Measurements from ENCODE around the gene SELENON. TPM values are rescaled to one million over a fixed set of nuclear protein-coding genes. Genes with fewer than 3 reads are reported as not detected.

SELENON gene
- total and polyA plus RNA-seq, 9 of the 15 experiments (the other 6 are each of a cell fraction or from before 2014, with no cell fraction given): 0.43 to 26.7 (median 7.0) TPM

DNA sequence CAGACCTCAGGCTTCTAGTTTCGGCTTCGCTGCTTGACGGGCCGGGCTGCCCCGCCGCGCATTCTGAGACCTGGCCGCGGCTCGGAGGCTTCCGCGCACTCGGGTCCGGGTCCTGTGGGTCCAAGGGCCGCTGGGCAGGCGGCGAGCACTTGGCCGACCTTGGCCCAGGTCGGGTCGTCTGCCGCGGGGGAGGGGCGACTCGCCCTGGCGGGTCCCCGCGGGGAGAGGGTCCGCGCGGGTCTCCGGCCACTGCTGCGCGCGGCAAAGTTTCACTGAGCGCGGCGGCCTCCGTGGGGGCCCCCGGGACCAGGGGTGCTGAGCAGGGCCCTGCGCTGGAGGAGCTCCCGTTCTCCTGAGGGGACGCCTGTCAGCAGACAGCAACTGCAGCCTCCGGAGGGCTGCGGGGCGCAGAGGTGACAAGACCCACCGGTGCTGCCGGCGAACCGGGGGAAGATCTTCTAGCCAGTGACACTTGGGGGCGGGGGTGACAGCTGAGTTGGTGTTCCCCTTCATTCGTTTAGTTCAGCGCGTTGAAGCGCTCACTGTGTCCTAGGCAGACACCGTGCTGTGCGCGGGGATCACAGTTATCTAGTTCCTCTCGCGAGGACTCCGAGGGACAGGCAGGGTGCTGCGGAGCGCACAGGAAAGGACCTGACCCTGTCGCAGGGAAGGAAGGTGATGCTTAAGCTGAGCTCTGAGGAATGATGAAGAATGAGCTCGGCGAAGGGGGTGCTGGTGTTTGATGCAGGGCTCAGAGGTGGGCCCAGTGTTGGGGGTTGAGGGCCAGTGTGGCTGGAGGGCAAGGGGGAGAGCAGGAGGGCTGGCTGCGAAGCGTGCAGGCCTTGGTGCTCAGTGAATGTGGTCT is 20.5 kb downstream of the SELENON start (continued):
- TF ChIP-seq POLR2AphosphoS5 (IDR thresholded peaks at IDR 0.05; ENCODE audit: control insufficient read depth, insufficient read depth, low read depth, low read length) (no peak; the same call in 1 of the 2 replicates), ZFX (CRISPR knock-in tag; IDR thresholded peaks at IDR 0.05) (peak; percentile 68; the same call in 1 of the 2 replicates), ATF7 (IDR thresholded peaks at IDR 0.05) (no peak), KAT8 (IDR thresholded peaks at IDR 0.05; ENCODE audit: low read depth) (no peak), PHTF2 (CRISPR knock-in tag; IDR thresholded peaks at IDR 0.05) (no peak), WHSC1 (IDR thresholded peaks at IDR 0.05; ENCODE audit: low read length) (no peak), RBBP5 (IDR thresholded peaks at IDR 0.05; ENCODE audit: borderline replicate concordance, insufficient read depth, low read length, poor library complexity, severe bottlenecking) (peak; percentile 82), SP2 (IDR thresholded peaks at IDR 0.05; ENCODE audit: extremely low read depth, low read depth, low read length, poor library complexity, severe bottlenecking) (no peak)
- TF ChIP-seq, protein P1, sequence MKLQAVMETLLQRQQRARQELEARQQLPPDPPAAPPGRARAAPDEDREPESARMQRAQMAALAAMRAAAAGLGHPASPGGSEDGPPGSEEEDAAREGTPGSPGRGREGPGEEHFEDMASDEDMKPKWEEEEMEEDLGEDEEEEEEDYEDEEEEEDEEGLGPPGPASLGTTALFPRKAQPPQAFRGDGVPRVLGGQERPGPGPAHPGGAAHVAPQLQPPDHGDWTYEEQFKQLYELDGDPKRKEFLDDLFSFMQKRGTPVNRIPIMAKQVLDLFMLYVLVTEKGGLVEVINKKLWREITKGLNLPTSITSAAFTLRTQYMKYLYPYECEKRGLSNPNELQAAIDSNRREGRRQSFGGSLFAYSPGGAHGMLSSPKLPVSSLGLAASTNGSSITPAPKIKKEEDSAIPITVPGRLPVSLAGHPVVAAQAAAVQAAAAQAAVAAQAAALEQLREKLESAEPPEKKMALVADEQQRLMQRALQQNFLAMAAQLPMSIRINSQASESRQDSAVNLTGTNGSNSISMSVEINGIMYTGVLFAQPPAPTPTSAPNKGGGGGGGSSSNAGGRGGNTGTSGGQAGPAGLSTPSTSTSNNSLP (IDR thresholded peaks at IDR 0.05; ENCODE audit: borderline replicate concordance, low read depth, low read length): no peak
- TF ChIP-seq, protein P2, sequence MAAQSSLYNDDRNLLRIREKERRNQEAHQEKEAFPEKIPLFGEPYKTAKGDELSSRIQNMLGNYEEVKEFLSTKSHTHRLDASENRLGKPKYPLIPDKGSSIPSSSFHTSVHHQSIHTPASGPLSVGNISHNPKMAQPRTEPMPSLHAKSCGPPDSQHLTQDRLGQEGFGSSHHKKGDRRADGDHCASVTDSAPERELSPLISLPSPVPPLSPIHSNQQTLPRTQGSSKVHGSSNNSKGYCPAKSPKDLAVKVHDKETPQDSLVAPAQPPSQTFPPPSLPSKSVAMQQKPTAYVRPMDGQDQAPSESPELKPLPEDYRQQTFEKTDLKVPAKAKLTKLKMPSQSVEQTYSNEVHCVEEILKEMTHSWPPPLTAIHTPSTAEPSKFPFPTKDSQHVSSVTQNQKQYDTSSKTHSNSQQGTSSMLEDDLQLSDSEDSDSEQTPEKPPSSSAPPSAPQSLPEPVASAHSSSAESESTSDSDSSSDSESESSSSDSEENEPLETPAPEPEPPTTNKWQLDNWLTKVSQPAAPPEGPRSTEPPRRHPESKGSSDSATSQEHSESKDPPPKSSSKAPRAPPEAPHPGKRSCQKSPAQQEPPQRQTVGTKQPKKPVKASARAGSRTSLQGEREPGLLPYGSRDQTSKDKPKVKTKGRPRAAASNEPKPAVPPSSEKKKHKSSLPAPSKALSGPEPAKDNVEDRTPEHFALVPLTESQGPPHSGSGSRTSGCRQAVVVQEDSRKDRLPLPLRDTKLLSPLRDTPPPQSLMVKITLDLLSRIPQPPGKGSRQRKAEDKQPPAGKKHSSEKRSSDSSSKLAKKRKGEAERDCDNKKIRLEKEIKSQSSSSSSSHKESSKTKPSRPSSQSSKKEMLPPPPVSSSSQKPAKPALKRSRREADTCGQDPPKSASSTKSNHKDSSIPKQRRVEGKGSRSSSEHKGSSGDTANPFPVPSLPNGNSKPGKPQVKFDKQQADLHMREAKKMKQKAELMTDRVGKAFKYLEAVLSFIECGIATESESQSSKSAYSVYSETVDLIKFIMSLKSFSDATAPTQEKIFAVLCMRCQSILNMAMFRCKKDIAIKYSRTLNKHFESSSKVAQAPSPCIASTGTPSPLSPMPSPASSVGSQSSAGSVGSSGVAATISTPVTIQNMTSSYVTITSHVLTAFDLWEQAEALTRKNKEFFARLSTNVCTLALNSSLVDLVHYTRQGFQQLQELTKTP (IDR thresholded peaks at IDR 0.05; ENCODE audit: low read depth in 1 of 2, partially characterized antibody in 2 of 2): peak in 1 of 2 experiments; percentile 23
- TF ChIP-seq, protein P3, sequence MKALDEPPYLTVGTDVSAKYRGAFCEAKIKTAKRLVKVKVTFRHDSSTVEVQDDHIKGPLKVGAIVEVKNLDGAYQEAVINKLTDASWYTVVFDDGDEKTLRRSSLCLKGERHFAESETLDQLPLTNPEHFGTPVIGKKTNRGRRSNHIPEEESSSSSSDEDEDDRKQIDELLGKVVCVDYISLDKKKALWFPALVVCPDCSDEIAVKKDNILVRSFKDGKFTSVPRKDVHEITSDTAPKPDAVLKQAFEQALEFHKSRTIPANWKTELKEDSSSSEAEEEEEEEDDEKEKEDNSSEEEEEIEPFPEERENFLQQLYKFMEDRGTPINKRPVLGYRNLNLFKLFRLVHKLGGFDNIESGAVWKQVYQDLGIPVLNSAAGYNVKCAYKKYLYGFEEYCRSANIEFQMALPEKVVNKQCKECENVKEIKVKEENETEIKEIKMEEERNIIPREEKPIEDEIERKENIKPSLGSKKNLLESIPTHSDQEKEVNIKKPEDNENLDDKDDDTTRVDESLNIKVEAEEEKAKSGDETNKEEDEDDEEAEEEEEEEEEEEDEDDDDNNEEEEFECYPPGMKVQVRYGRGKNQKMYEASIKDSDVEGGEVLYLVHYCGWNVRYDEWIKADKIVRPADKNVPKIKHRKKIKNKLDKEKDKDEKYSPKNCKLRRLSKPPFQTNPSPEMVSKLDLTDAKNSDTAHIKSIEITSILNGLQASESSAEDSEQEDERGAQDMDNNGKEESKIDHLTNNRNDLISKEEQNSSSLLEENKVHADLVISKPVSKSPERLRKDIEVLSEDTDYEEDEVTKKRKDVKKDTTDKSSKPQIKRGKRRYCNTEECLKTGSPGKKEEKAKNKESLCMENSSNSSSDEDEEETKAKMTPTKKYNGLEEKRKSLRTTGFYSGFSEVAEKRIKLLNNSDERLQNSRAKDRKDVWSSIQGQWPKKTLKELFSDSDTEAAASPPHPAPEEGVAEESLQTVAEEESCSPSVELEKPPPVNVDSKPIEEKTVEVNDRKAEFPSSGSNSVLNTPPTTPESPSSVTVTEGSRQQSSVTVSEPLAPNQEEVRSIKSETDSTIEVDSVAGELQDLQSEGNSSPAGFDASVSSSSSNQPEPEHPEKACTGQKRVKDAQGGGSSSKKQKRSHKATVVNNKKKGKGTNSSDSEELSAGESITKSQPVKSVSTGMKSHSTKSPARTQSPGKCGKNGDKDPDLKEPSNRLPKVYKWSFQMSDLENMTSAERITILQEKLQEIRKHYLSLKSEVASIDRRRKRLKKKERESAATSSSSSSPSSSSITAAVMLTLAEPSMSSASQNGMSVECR (CRISPR knock-in tag; IDR thresholded peaks at IDR 0.05): peak; percentile 82
- TF ChIP-seq, protein P4, sequence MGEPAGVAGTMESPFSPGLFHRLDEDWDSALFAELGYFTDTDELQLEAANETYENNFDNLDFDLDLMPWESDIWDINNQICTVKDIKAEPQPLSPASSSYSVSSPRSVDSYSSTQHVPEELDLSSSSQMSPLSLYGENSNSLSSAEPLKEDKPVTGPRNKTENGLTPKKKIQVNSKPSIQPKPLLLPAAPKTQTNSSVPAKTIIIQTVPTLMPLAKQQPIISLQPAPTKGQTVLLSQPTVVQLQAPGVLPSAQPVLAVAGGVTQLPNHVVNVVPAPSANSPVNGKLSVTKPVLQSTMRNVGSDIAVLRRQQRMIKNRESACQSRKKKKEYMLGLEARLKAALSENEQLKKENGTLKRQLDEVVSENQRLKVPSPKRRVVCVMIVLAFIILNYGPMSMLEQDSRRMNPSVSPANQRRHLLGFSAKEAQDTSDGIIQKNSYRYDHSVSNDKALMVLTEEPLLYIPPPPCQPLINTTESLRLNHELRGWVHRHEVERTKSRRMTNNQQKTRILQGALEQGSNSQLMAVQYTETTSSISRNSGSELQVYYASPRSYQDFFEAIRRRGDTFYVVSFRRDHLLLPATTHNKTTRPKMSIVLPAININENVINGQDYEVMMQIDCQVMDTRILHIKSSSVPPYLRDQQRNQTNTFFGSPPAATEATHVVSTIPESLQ (CRISPR knock-in tag; IDR thresholded peaks at IDR 0.05): no peak; the same call in 1 of the 2 replicates

Measured in K562 (cell line).